Caki2 (cell line): Measurements from ENCODE around the gene XPOT. TPM values are rescaled to one million over a fixed set of nuclear protein-coding genes. Genes with fewer than 3 reads are reported as not detected.

Source experiments
- DNase-seq: peaks from one replicate; pipeline ENCODE4 v3.0.0-alpha.2; 2015; ENCODE audit warnings: low read depth
- in situ Hi-C: cut with HindIII; loops from 2 replicates; pipeline ENCODE4 v1.10.0; 2016; ENCODE audit warnings: low sequenced_read_pairs, low pct_unique_long_range_greater_than_20kb, mixed read lengths
- total RNA-seq: library from RNA; depleted of rRNA; stranded (reverse); fragments of >200 nt; shearing (Covaris generic); gene quantifications from 2 replicates; pipeline ENCODE4 v1.2.3, GENCODE V29; 2014; ENCODE audit warnings: low replicate concordance; rRNA removed

Gene XPOT
- total RNA-seq, 1 experiment from 2014 or later: 68.5 TPM

DNA sequence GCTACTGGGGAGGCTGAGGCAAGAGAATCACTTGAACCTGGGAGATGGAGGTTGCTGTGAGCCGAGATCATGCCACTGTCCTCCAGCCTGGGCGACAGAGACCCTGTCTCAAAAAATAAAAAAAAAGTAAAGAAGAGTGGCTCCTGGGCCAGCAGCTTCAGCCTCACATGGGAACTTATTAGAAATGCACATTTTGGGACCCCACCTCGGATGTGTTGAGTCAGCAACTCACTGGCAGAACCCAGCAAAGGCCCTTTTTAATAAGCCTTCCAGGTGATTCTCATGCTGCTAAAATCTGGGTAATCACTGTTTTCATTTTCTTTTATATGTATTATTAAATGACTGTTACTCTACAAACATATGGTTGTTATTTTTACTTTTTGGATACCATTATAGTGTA lies 89.3 kb downstream of the XPOT start:
- no peak for DNase-seq
- in situ Hi-C loops: no loop called here

DNA sequence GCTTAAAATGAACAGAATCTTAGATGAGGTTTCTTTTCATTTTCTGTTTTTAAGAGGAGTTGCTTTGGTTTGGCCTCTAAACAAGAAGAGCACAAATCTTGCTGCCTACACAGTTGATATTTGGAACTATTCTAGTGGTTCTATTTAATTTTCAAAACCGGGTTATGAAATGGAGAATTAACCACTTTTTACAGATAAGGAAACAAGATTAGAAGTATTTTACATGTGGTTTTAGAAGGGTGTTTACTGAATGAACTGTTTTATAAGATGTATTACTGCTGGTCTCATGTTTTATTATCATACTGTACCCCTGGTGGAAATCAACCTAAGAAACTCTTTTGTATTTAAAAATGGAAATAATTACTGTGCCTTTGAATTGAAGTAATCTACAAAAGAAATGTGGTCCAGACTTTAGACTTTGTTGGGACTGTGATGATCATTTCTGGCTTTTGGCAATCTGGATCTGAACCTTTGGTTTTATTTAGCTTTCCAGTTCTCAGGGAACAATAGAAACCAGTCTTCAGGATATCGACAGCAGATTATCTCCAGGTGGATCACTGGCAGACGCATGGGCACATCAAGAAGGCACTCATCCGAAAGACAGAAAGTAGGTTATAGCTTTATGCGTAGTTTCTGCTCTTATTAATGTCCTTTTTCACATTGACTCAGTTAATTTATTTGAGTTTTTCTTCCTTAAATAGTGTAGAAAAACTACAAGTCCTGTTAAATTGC lies 91.0 kb downstream of the XPOT start:
- DNase-seq: no peak
- in situ Hi-C loops: no loop called here

DNA sequence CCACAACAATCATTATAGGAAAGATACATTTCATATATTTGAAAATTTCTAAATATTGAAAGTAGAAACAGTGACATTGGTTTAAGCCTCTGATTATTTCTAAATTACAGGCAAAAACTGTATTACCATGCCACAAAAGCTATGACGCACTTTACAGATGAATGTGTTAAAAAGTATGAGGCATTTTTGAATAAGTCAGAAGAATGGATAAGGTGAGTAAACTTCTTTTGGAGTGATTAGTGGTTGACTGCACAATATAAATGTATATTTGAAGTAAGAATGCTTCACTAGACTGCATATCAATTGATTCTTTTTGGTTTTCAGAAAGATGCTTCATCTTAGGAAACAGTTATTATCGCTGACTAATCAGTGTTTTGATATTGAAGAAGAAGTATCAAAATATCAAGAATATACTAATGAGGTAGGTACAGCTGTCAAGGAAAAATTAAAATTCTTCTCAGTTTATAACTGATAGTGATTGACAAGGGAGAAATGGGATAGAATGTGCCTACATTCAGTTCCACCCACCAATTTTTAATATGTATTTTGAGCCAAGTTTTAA lies 92.7 kb downstream of the XPOT start:
- no peak for DNase-seq
- in situ Hi-C loops: no loop called here

DNA sequence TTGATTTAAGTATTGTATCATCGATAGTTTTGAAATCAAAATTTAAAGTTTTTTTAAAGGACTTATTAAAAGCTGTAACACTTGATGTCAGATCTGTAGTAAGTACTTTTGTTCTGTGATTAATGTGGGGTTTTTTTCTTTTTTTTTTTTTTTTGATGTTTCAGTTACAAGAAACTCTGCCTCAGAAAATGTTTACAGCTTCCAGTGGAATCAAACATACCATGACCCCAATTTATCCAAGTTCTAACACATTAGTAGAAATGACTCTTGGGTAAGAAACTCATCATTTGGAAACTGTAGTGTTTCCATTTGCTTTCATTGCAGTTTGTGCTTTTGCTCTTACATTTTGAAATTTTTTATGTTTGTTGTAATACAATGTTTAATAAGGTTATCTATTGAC lies 93.3 kb downstream of the XPOT start:
- in situ Hi-C loops: no loop called here
- no peak for DNase-seq

DNA sequence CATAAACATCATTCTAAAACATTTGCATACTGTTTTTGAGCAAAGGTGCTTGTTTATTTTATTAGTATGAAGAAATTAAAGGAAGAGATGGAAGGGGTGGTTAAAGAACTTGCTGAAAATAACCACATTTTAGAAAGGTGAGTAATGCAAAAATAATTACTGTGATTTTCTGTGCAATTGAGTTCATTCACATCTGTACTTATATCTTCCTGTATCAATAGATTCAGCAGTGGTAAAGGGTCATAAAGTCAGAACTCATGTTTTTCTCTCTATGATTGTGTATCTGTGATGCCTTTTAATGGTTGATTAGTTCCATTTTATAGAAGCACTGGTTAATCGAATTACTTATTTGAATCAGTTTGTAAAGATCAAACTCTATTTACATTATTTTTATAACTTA lies 93.7 kb downstream of the XPOT start:
- no peak for DNase-seq
- in situ Hi-C loops: no loop called here

DNA sequence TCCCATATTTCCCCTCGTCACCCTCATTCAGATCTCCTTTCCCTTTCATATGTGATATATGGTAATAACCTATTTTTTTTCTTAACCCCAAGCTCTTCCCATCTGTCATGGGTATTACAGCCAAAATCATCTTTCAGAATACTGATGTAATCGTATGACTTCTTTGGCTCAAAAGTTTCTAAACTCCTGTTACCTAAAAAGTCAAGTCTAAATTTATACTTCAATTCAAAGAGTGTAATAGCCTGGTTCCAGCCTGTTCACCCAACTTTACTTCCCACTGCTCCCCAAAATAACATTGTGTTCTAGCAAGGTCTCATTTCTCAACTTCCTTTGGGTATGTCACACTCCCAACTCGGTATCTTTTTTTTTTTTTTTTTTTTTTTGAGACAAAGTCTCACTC lies 96.2 kb downstream of the XPOT start:
- DNase-seq: no peak
- in situ Hi-C loops: no loop called here

Other genes with a start within 250 kb of the XPOT start
- gene KICS2, start 182.1 kb upstream of the XPOT start, total RNA-seq: 5.2 and 7.2 TPM in 2 replicates
- gene C12orf56, start 13.6 kb upstream of the XPOT start, total RNA-seq: not detected in 2 replicates
- 14.5 and 17.4 TPM in 2 replicates for gene TBK1, start 47.7 kb downstream of the XPOT start, total RNA-seq
- gene RASSF3, start 206.1 kb downstream of the XPOT start, total RNA-seq: 50.0 and 63.8 TPM in 2 replicates